ENCODE data around the gene TUFT1. TPM values are rescaled to one million over a fixed set of nuclear protein-coding genes. Genes with fewer than 3 reads are reported as not detected.
"Not testable (repeated sequence)": the region's sequence is repeated elsewhere in the genome, so short reads cannot be mapped to it uniquely, and the experiment has no call there.

The TUFT1 gene
- total RNA-seq, 2 experiments from 2014 or later: 0.06 to 0.13 TPM

DNA sequence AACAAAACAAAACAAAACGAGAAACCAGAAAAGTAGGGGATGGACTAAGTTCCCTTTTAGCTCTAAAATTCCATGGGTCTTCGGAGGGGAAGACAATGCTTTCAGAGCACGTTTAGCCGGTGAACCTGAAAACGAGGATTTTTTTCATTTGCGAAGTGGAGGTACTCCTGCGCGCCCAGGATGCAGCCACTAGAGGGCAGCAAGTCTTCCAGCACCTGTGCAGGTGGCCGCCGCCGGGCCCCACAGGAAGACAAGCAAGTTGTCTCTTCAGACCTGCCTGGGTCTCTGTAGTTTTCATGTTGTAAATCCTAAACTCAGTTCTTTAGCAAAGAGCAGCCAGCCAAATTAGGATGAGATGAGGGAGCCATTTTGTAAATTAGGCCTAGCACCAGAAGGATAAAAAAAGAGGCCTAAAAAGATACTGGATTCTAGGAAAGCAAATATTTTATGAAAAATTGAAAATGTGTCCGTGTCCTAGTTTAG is 54.1 kb downstream of the TUFT1 start:
- H3K27ac ChIP-seq (ENCODE audit: low read depth, low read length, poor library complexity, severe bottlenecking): no peak overlapping the region
- ChIA-PET POLR2A (interaction anchor here (0.6 kb wide), 2 partner anchors 13 to 30 kb away, joined by 3 read pairs; no protein-coding TSS in a partner anchor), CTCF (ENCODE audit: unreplicated experiment) (interaction anchor here (0.5 kb wide), 1 partner anchor 236 kb away, joined by 13 read pairs; no protein-coding TSS in a partner anchor)
- no TSS peak for BruUV-seq (replicated peaks)
- H3K4me3 ChIP-seq (ENCODE audit: low read depth, low read length, poor library complexity, severe bottlenecking): no peak overlapping the region
- H3K9me2 ChIP-seq (ENCODE audit: insufficient read depth, low read length): no peaks in the 10 kb centered on the region
- no peaks in the 10 kb centered on the region for H3K36me3 ChIP-seq (ENCODE audit: insufficient read depth, low read length)
- TF ChIP-seq, protein P1, sequence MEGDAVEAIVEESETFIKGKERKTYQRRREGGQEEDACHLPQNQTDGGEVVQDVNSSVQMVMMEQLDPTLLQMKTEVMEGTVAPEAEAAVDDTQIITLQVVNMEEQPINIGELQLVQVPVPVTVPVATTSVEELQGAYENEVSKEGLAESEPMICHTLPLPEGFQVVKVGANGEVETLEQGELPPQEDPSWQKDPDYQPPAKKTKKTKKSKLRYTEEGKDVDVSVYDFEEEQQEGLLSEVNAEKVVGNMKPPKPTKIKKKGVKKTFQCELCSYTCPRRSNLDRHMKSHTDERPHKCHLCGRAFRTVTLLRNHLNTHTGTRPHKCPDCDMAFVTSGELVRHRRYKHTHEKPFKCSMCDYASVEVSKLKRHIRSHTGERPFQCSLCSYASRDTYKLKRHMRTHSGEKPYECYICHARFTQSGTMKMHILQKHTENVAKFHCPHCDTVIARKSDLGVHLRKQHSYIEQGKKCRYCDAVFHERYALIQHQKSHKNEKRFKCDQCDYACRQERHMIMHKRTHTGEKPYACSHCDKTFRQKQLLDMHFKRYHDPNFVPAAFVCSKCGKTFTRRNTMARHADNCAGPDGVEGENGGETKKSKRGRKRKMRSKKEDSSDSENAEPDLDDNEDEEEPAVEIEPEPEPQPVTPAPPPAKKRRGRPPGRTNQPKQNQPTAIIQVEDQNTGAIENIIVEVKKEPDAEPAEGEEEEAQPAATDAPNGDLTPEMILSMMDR (conservative IDR thresholded peaks at IDR 0.05; ENCODE audit: low read length): peak; percentile 99
- no peak for TF ChIP-seq EZH2phosphoT487 (IDR thresholded peaks at IDR 0.05; ENCODE audit: borderline replicate concordance, low read depth, low read length)
- peaks cover 5% of the 10 kb centered on the region for H3K4me1 ChIP-seq (ENCODE audit: insufficient read depth, low read length, poor library complexity, severe bottlenecking)
- H3K9me3 ChIP-seq (ENCODE audit: low read length): no peaks in the 10 kb centered on the region
- H2AFZ ChIP-seq (ENCODE audit: low read length): peak overlapping the region; percentile 68; the same call in 1 of the 2 replicates
- intact Hi-C loops (cut with micrococcal nuclease; ENCODE audit: unreplicated experiment): loop anchor here (1.0 to 5.0 kb wide), 4 partner anchors 128 to 242 kb away; partner anchors contain the start of gene RIIAD1
- peak overlapping the region; percentile 60 for H3K4me2 ChIP-seq (ENCODE audit: low read length)
- no peaks in the 10 kb centered on the region for H4K20me1 ChIP-seq (ENCODE audit: insufficient read depth, low read length)
- peak; percentile 87 for DNase-seq (ENCODE audit: low spot score)
- no peaks in the 10 kb centered on the region for H3K79me2 ChIP-seq (ENCODE audit: insufficient read depth, low read depth, low read length)

DNA sequence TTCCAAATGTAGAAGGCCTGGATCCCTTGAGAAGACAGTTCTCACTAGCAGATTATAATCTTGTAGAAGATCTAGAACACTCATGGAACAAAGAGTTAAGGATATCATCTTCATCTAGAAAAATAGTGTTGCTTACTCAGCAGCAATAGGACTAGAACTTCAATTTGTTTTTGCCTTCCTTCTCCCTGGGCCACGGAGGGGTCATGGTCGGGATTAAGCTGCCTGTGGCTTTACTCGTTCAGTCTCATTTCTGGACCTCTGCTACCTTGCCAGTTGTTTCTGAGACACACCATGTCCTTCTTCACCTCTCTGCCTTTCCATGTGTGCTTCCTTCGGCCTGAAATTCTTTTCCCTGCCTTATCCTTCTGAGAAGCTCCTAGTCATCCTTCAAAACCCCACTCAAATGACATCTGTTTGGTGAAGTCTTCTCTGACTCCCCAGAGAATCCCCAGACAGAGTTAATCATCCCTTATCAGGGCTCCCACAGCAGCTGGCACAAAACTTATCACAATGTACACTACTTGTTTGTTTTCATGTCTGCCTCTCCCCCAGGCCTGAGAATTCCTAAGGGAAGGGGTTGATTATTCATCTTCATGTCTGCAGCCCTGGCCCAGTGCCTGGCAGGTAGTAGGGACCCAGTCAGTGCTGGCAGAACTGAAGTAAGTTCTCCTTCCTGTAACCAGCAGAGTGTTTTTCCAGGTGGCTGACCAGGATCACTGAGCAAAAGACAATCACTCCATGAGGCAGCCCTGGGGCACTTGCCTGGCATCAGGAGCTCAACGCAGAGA is 56.3 kb downstream of the TUFT1 start:
- intact Hi-C loops (cut with micrococcal nuclease; ENCODE audit: unreplicated experiment): no loop called here
- Histone ChIP-seq H3K9me3 (ENCODE audit: low read length) (no peaks in the 10 kb centered on the region), H3K36me3 (ENCODE audit: insufficient read depth, low read length) (no peaks in the 10 kb centered on the region), H4K20me1 (ENCODE audit: insufficient read depth, low read length) (no peaks in the 10 kb centered on the region), H3K27ac (ENCODE audit: low read depth, low read length, poor library complexity, severe bottlenecking) (no peak overlapping the region), H3K79me2 (ENCODE audit: insufficient read depth, low read depth, low read length) (no peaks in the 10 kb centered on the region), H3K9me2 (ENCODE audit: insufficient read depth, low read length) (no peaks in the 10 kb centered on the region), H3K4me2 (ENCODE audit: low read length) (no peak overlapping the region), H2AFZ (ENCODE audit: low read length) (no peak overlapping the region), H3K4me3 (ENCODE audit: low read depth, low read length, poor library complexity, severe bottlenecking) (no peak overlapping the region), H3K4me1 (ENCODE audit: insufficient read depth, low read length, poor library complexity, severe bottlenecking) (peaks cover 5% of the 10 kb centered on the region)
- no peak for DNase-seq (ENCODE audit: low spot score)
- no TSS peak for BruUV-seq (replicated peaks)
- POLR2A ChIA-PET: interaction anchor here (0.6 kb wide), 1 partner anchor 257 kb away, joined by 3 read pairs; no protein-coding TSS in a partner anchor
- TF ChIP-seq, protein P1 (conservative IDR thresholded peaks at IDR 0.05; ENCODE audit: low read length): no peak
- TF ChIP-seq EZH2phosphoT487 (IDR thresholded peaks at IDR 0.05; ENCODE audit: borderline replicate concordance, low read depth, low read length): no peak
- CTCF ChIA-PET (ENCODE audit: unreplicated experiment): interaction anchor here (0.6 kb wide), 1 partner anchor 123 kb away, joined by 5 read pairs; no protein-coding TSS in a partner anchor

DNA sequence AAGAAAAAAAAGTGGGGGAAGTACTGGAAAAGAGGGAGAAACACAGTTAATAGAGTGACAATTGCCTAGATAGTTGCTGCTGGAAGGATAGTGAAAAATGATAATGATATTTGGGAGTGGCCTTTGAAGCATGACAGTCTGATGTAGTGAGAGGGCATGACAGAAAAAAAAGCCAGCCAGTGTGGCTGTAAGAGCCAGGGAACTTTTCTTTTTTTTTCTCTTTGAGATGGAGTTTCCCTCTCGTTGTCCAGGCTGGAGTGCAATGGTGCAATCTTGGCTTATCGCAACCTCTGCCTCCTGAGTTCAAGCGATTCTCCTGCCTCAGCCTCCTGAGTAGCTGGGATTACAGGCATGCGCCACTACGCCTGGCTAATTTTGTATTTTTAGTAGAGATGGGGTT is 62.4 kb downstream of the TUFT1 start:
- POLR2A ChIA-PET: interaction anchor here (0.7 kb wide), 1 partner anchor 228 kb away, joined by 7 read pairs; no protein-coding TSS in a partner anchor
- H3K4me1 ChIP-seq (ENCODE audit: insufficient read depth, low read length, poor library complexity, severe bottlenecking); H4K20me1 ChIP-seq (ENCODE audit: insufficient read depth, low read length); DNase-seq (ENCODE audit: low spot score); H3K36me3 ChIP-seq (ENCODE audit: insufficient read depth, low read length); BruUV-seq (replicated peaks); H3K9me3 ChIP-seq (ENCODE audit: low read length); intact Hi-C loops (cut with micrococcal nuclease; ENCODE audit: unreplicated experiment); H3K79me2 ChIP-seq (ENCODE audit: insufficient read depth, low read depth, low read length); H3K4me3 ChIP-seq (ENCODE audit: low read depth, low read length, poor library complexity, severe bottlenecking); H3K4me2 ChIP-seq (ENCODE audit: low read length); CTCF ChIA-PET (ENCODE audit: unreplicated experiment); H3K9me2 ChIP-seq (ENCODE audit: insufficient read depth, low read length); H3K27ac ChIP-seq (ENCODE audit: low read depth, low read length, poor library complexity, severe bottlenecking); H2AFZ ChIP-seq (ENCODE audit: low read length): not testable (repeated sequence)
